GM12878 (cell line): ENCODE measurements around the gene EMP2. TPM values are rescaled to one million over a fixed set of nuclear protein-coding genes. Genes with fewer than 3 reads are reported as not detected.

Experiments used
- ATAC-seq: fragments of 200-7000 bp; cut with Tn5 transposase; 3 replicates; pipeline ENCODE4 v1.9.1; 2020; ENCODE audit warnings: mild to moderate bottlenecking, moderate library complexity
- BruUV-seq: library from RNA; stranded (reverse); fragments of 400-500 nt; replicated peaks from 2 replicates; lab custom pipeline; 2021; lab: Mats Ljungman, UMichigan
- CTCF ChIA-PET: fragments of 300-600 bp; sonication (Branson Sonifier 250); formaldehyde crosslinking; extraction: SDS; loops from one replicate; lab custom pipeline; 2021; ENCODE audit warnings: inconsistent platforms; lab: Yijun Ruan, JAX
- POLR2A ChIA-PET: fragments of 350-600 bp; formaldehyde crosslinking; extraction: SDS; loops from one replicate; lab custom pipeline; 2021; ENCODE audit warnings: inconsistent platforms; lab: Charles Lee
- RAD21 ChIA-PET: fragments of 300-600 bp; sonication (Branson Sonifier 250); formaldehyde crosslinking; loops from one replicate; lab custom pipeline; 2023; ENCODE audit warnings: antibody characterized with exemption; ENCODE audit not compliant: unreplicated experiment; lab: Charles Lee
- SMC1A ChIA-PET: fragments of 300-600 bp; sonication (Branson Sonifier 250); formaldehyde crosslinking; loops from one replicate; lab custom pipeline; 2023; ENCODE audit not compliant: unreplicated experiment, uncharacterized antibody; lab: Charles Lee
- DNase-seq: peaks from one replicate; pipeline ENCODE4 v3.0.0-alpha.2; 2011; ENCODE audit warnings: low read depth, low spot score
- FAIRE-seq: peaks from 3 replicates; lab custom pipeline; 2011; peaks lifted over from hg19 to GRCh38; lab: Jason Lieb, UNC
- H2AFZ ChIP-seq: 2 replicates; pipeline ENCODE4 v1.6.0; 2011; ENCODE audit warnings: low read depth, low read length, control low read depth; ENCODE audit not compliant: control insufficient read depth
- H3K27ac ChIP-seq: 2 replicates; pipeline ENCODE4 v1.5.1; 2011; ENCODE audit warnings: control low read depth; ENCODE audit not compliant: control insufficient read depth, insufficient read depth
- H3K27me3 ChIP-seq, 2 experiments: replicated peaks in 1 of 2; 2 replicates each; pipeline versions ENCODE4 v1.6.0 to v1.6.1; 2011; ENCODE audit warnings: low read length in 1 of 2; ENCODE audit not compliant: control insufficient read depth in 2 of 2, insufficient read depth in 2 of 2
- H3K36me3 ChIP-seq, 2 experiments: 2 replicates each; pipeline ENCODE4 v1.5.1; 2011; ENCODE audit warnings: low read length in 1 of 2; ENCODE audit not compliant: control insufficient read depth in 2 of 2, insufficient read depth in 2 of 2
- H3K4me1 ChIP-seq: 2 replicates; pipeline ENCODE4 v1.6.1; 2011; ENCODE audit warnings: mild to moderate bottlenecking, low read length, moderate library complexity, mixed read lengths; ENCODE audit not compliant: control insufficient read depth, insufficient read depth
- H3K4me2 ChIP-seq: 2 replicates; pipeline ENCODE4 v1.6.0; 2011; ENCODE audit warnings: control low read depth; ENCODE audit not compliant: control insufficient read depth, insufficient read depth
- H3K4me3 ChIP-seq: fragments of 200-600 bp; sonication (generic); 2 replicates; pipeline ENCODE4 v1.5.1; 2016
- H3K79me2 ChIP-seq: 2 replicates; pipeline ENCODE4 v1.6.0; 2011; ENCODE audit warnings: low read length; ENCODE audit not compliant: control insufficient read depth, insufficient read depth
- H3K9ac ChIP-seq: 2 replicates; pipeline ENCODE4 v1.8.0; 2011; ENCODE audit warnings: low read length, control low read depth, mixed read lengths; ENCODE audit not compliant: control insufficient read depth, insufficient read depth
- H3K9me3 ChIP-seq: replicated peaks from 3 replicates; pipeline ENCODE4 v1.5.1; 2011; ENCODE audit warnings: mild to moderate bottlenecking, low read length; ENCODE audit not compliant: control insufficient read depth, insufficient read depth
- H4K20me1 ChIP-seq: 2 replicates; pipeline ENCODE4 v1.6.0; 2011; ENCODE audit not compliant: control insufficient read depth, insufficient read depth
- ATF7 ChIP-seq: fragments of 450-650 bp; IDR thresholded peaks from 2 replicates; pipeline ENCODE4 v1.6.1; 2016; ENCODE audit warnings: low read depth, mild to moderate bottlenecking
- IRF4 ChIP-seq: IDR thresholded peaks from 2 replicates; pipeline ENCODE4 v1.6.1; 2011; ENCODE audit warnings: low read depth, low read length
- KDM1A ChIP-seq: fragments of 200-600 bp; sonication (generic); IDR thresholded peaks from 2 replicates; pipeline ENCODE4 v1.6.1; 2016; ENCODE audit warnings: borderline replicate concordance
- MEF2A ChIP-seq: IDR thresholded peaks from 2 replicates; pipeline ENCODE4 v1.6.1; 2011; ENCODE audit warnings: low read depth, mild to moderate bottlenecking, low read length, moderate library complexity; ENCODE audit not compliant: insufficient read depth
- PKNOX1 ChIP-seq: fragments of 450-650 bp; IDR thresholded peaks from 2 replicates; pipeline ENCODE4 v1.6.1; 2016; ENCODE audit warnings: mild to moderate bottlenecking
- ZBTB11 ChIP-seq: fragments of 450-650 bp; formaldehyde crosslinking; IDR thresholded peaks from 2 replicates; pipeline ENCODE4 v1.5.0; 2022; ENCODE audit warnings: mild to moderate bottlenecking, missing genetic modification characterization
- WGBS: methylation state at CpG from one replicate; pipeline ENCODE4 v1.1.6; 2016; ENCODE audit warnings: low lambda C conversion rate; ENCODE audit not compliant: insufficient replicate concordance, insufficient coverage; ENCODE audit errors: missing lambda C conversion rate; 5-methylcytosine and 5-hydroxymethylcytosine counted together
- in situ Hi-C: fragments of 300-500 bp; cut with MboI; formaldehyde crosslinking; loops from 9 replicates; pipeline ENCODE4 v1.14.3; 2018; ENCODE audit warnings: mixed read lengths
- intact Hi-C: fragments of 100-400 bp; cut with micrococcal nuclease; formaldehyde crosslinking; loops from one replicate; pipeline ENCODE4 v1.14.2; 2022; ENCODE audit not compliant: unreplicated experiment
- polyA plus RNA-seq, 11 experiments: library from polyadenylated mRNA; depleted of rRNA in 4 of 11; unstranded in 6 of 11; stranded (reverse) in 5 of 11; fragments of >200 nt; fragmentation: Nextera tagmentation in 4 of 11; fragmentation: Illumina TruSeq in 1 of 11; extraction: Ambion mirVana in 4 of 11; extraction: Trizol in 1 of 11; gene quantifications; 1 replicate in 1 of 11; 2 replicates in 10 of 11; pipeline versions ENCODE4 v1.2.1 to v1.2.3, GENCODE V29; 2011 to 2016; ENCODE audit warnings: inconsistent platforms in 2 of 11, missing spikeins in 2 of 11, low read depth in 1 of 11
- total RNA-seq, 4 experiments: library from RNA; depleted of rRNA in 3 of 4; stranded (reverse); fragments of >200 nt in 3 of 4; fragmentation: Illumina TruSeq in 1 of 4; extraction: Trizol in 1 of 4; gene quantifications; 2 replicates each; pipeline versions ENCODE4 v1.2.1 to v1.2.3, GENCODE V29; 2013 to 2021

The EMP2 gene
- total and polyA plus RNA-seq, 10 of the 15 experiments (the other 5 are each of a cell fraction or from before 2014, with no cell fraction given): 0.41 to 10.4 (median 3.8) TPM

- H3K27me3 ChIP-seq: no peaks in the 10 kb centered on the region; a peak in 2 of 4 replicates
- H3K9me3 ChIP-seq: no peaks in the 10 kb centered on the region
- no TSS peak for BruUV-seq
- intact Hi-C loops: no loop called here
- 11% methylated on average over 3 of the region's 3 CpGs for WGBS
- H3K27ac ChIP-seq: no peak overlapping the region
- in situ Hi-C loops: no loop called here
- no peak overlapping the region for H3K4me2 ChIP-seq
- H3K79me2 ChIP-seq: no peaks in the 10 kb centered on the region
- POLR2A ChIA-PET: no interaction called here
- FAIRE-seq (no peak), DNase-seq (no peak), ATAC-seq (no peak)
- no peak overlapping the region for H3K9ac ChIP-seq
- no peak overlapping the region for H3K4me3 ChIP-seq
- H3K36me3 ChIP-seq: no peaks in the 10 kb centered on the region
- SMC1A ChIA-PET: interaction anchor here (2.2 kb wide), 1 partner anchor 10 kb away, joined by 5 read pairs; no protein-coding TSS in a partner anchor
- RAD21 ChIA-PET: interaction anchor here (0.6 to 0.8 kb wide), 3 partner anchors 12 to 83 kb away, joined by 3 read pairs; no protein-coding TSS in a partner anchor
- no peak overlapping the region for H2AFZ ChIP-seq
- no peak for TF ChIP-seq MEF2A
- TF ChIP-seq ATF7: no peak
- TF ChIP-seq KDM1A: no peak
- TF ChIP-seq IRF4: no peak
- TF ChIP-seq PKNOX1: no peak
- TF ChIP-seq ZBTB11: no peak
- peaks cover 7% of the 10 kb centered on the region for H3K4me1 ChIP-seq
- H4K20me1 ChIP-seq: no peaks in the 10 kb centered on the region
- CTCF ChIA-PET: no interaction called here
Measured at GRCh38 chr16:10605636-10606035, 25.2 kb upstream of the EMP2 start.
